GM12864 (cell line): ENCODE measurements around the gene TNFAIP1.

ENCODE experiments used
- DNase-seq: peaks from one replicate; pipeline ENCODE4 v3.0.0-alpha.2; 2011; ENCODE audit warnings: low read depth
- H3K4me3 ChIP-seq: 2 replicates; pipeline ENCODE4 v1.5.1; 2011; ENCODE audit warnings: mild to moderate bottlenecking, low read depth, low read length, control low read depth
- CTCF ChIP-seq: IDR thresholded peaks from 2 replicates; pipeline ENCODE4 v1.5.1; 2011; ENCODE audit warnings: low read depth, mild to moderate bottlenecking, moderate library complexity, low read length, control low read depth, inconsistent platforms; ENCODE audit errors: missing control alignments

The TNFAIP1 gene

GRCh38 chr17:28340374-28340773, 4.8 kb downstream of the TNFAIP1 start:
- TF ChIP-seq CTCF = no peak
- no peak overlapping the region for H3K4me3 ChIP-seq
- DNase-seq = no peak

GRCh38 chr17:28341516-28341915, 6.0 kb downstream of the TNFAIP1 start:
- no peak for TF ChIP-seq CTCF
- no peak overlapping the region for H3K4me3 ChIP-seq
- no peak for DNase-seq

GRCh38 chr17:28342313-28342712, 6.8 kb downstream of the TNFAIP1 start:
- DNase-seq = no peak
- TF ChIP-seq CTCF = no peak
- H3K4me3 ChIP-seq = no peak overlapping the region

GRCh38 chr17:28343491-28343932, 8.0 kb downstream of the TNFAIP1 start:
- no peak for DNase-seq
- H3K4me3 ChIP-seq = no peak overlapping the region
- no peak for TF ChIP-seq CTCF

GRCh38 chr17:28344011-28344410, 8.4 kb downstream of the TNFAIP1 start:
- H3K4me3 ChIP-seq = no peak overlapping the region
- TF ChIP-seq CTCF = no peak
- DNase-seq = no peak

- no peak for DNase-seq
- no peak overlapping the region for H3K4me3 ChIP-seq
- no peak for TF ChIP-seq CTCF
Observed at GRCh38 chr17:28344435-28344901, 8.9 kb downstream of the TNFAIP1 start.

- no peak for DNase-seq
- no peak overlapping the region for H3K4me3 ChIP-seq
Observed at GRCh38 chr17:28345419-28346198, 10.0 kb downstream of the TNFAIP1 start.

More at GRCh38 chr17:28345419-28346198, 10.0 kb downstream of the TNFAIP1 start:
- TF ChIP-seq CTCF = no peak
